Measurements from ENCODE around the gene FRY.

The FRY gene

GRCh38 chr13:32237681-32238080, 206.1 kb downstream of the FRY start:
- ATAC-seq, result no peak
- no peak for TF ChIP-seq ZFP30 (CRISPR knock-in tag; IDR thresholded peaks at IDR 0.05)
- no peak for TF ChIP-seq CSDC2 (CRISPR knock-in tag; IDR thresholded peaks at IDR 0.05)
- no peak for TF ChIP-seq CSRNP3 (CRISPR knock-in tag; IDR thresholded peaks at IDR 0.05)
- no peak for TF ChIP-seq SNAI2 (CRISPR knock-in tag; IDR thresholded peaks at IDR 0.05)
- no peak for TF ChIP-seq PPARA (CRISPR knock-in tag; IDR thresholded peaks at IDR 0.05; ENCODE audit: borderline replicate concordance)
- no peak for TF ChIP-seq BACH2 (CRISPR knock-in tag; IDR thresholded peaks at IDR 0.05; ENCODE audit: borderline replicate concordance)
- TF ChIP-seq RARB (CRISPR knock-in tag; IDR thresholded peaks at IDR 0.05), result no peak
- TF ChIP-seq PATZ1 (CRISPR knock-in tag; IDR thresholded peaks at IDR 0.05; ENCODE audit: borderline replicate concordance), result no peak
- TF ChIP-seq GLIS3 (CRISPR knock-in tag; IDR thresholded peaks at IDR 0.05), result no peak
- TF ChIP-seq POU6F1 (CRISPR knock-in tag; IDR thresholded peaks at IDR 0.05; ENCODE audit: borderline replicate concordance, low read depth), result no peak
- TF ChIP-seq ISL1 (CRISPR knock-in tag; IDR thresholded peaks at IDR 0.05), result no peak
- no peak for TF ChIP-seq ZFP3 (CRISPR knock-in tag; IDR thresholded peaks at IDR 0.05)
- TF ChIP-seq ZC3H10 (CRISPR knock-in tag; IDR thresholded peaks at IDR 0.05), result no peak
- TF ChIP-seq TCF4 (CRISPR knock-in tag; IDR thresholded peaks at IDR 0.05; ENCODE audit: borderline replicate concordance), result no peak
- TF ChIP-seq ZNF8 (CRISPR knock-in tag; IDR thresholded peaks at IDR 0.05), result no peak
- no peak for TF ChIP-seq TSHZ2 (CRISPR knock-in tag; IDR thresholded peaks at IDR 0.05)
- TF ChIP-seq ARNTL (CRISPR knock-in tag; IDR thresholded peaks at IDR 0.05; ENCODE audit: borderline replicate concordance, low read depth), result no peak
- TF ChIP-seq ESRRG (CRISPR knock-in tag; IDR thresholded peaks at IDR 0.05), result no peak
- no peak for TF ChIP-seq OSR1 (CRISPR knock-in tag; IDR thresholded peaks at IDR 0.05)
- TF ChIP-seq ZNF70 (CRISPR knock-in tag; IDR thresholded peaks at IDR 0.05), result no peak

- ATAC-seq, result no peak
- TF ChIP-seq CSDC2 (CRISPR knock-in tag; IDR thresholded peaks at IDR 0.05) (no peak), ZFP30 (CRISPR knock-in tag; IDR thresholded peaks at IDR 0.05) (no peak), ZNF70 (CRISPR knock-in tag; IDR thresholded peaks at IDR 0.05) (no peak), ZC3H10 (CRISPR knock-in tag; IDR thresholded peaks at IDR 0.05) (no peak), ZFP3 (CRISPR knock-in tag; IDR thresholded peaks at IDR 0.05) (no peak), GLIS3 (CRISPR knock-in tag; IDR thresholded peaks at IDR 0.05) (no peak), CSRNP3 (CRISPR knock-in tag; IDR thresholded peaks at IDR 0.05) (no peak), ZNF565 (CRISPR knock-in tag; conservative IDR thresholded peaks at IDR 0.05; ENCODE audit: low read depth) (no peak), ZNF8 (CRISPR knock-in tag; IDR thresholded peaks at IDR 0.05) (no peak), TSHZ2 (CRISPR knock-in tag; IDR thresholded peaks at IDR 0.05) (no peak), SNAI2 (CRISPR knock-in tag; IDR thresholded peaks at IDR 0.05) (no peak), ISL1 (CRISPR knock-in tag; IDR thresholded peaks at IDR 0.05) (no peak), TOX (CRISPR knock-in tag; IDR thresholded peaks at IDR 0.05; ENCODE audit: borderline replicate concordance) (no peak)
Observed at GRCh38 chr13:32243695-32244094, 212.1 kb downstream of the FRY start.

All from SK-N-SH treated with all-trans-retinoic acid at 6 μM for 48 hours (cell line).